ENCODE data around the gene PTH1R.

The PTH1R gene

DNA sequence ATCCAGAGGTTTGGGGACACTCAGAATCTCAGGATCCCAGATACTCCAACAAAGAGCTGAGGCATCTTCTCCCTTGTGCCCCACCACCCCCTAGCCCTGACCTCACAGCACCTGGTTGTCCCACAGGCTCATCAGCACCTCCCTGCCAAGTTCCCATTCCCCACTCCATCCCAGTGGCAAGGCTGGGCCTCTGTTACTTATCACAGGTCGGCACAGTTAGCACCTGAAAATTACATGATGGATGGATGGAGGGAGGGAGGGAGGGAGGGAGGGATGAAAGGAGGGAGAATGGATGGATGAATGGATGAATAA is 27.1 kb upstream of the PTH1R start:
- no peak for DNase-seq

- DNase-seq = no peak
These were observed 25.9 kb upstream of the PTH1R start for GRCh38 chr3:46851364-46852333.

DNA sequence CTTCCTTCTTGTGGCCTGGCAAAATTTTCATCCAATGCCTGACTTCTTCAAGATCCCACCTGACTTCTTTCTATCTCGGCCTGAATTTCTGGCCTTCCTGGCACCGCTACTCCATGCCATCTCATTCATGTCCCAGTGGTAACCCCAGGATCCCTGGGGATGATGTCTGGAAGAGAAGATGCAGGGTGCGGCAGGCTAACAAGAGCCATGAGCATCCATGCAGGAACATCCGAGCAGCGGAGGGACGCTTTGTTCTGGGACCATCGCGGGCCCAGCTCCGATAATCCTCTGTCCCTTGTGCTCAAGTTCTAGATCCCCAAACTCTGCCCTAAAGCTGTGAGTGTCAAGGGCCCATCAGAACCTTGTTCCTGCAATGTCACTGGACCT is 25.2 kb upstream of the PTH1R start:
- DNase-seq = no peak

GRCh38 chr3:46852839-46853355 is 24.6 kb upstream of the PTH1R start:
- no peak for DNase-seq

DNA sequence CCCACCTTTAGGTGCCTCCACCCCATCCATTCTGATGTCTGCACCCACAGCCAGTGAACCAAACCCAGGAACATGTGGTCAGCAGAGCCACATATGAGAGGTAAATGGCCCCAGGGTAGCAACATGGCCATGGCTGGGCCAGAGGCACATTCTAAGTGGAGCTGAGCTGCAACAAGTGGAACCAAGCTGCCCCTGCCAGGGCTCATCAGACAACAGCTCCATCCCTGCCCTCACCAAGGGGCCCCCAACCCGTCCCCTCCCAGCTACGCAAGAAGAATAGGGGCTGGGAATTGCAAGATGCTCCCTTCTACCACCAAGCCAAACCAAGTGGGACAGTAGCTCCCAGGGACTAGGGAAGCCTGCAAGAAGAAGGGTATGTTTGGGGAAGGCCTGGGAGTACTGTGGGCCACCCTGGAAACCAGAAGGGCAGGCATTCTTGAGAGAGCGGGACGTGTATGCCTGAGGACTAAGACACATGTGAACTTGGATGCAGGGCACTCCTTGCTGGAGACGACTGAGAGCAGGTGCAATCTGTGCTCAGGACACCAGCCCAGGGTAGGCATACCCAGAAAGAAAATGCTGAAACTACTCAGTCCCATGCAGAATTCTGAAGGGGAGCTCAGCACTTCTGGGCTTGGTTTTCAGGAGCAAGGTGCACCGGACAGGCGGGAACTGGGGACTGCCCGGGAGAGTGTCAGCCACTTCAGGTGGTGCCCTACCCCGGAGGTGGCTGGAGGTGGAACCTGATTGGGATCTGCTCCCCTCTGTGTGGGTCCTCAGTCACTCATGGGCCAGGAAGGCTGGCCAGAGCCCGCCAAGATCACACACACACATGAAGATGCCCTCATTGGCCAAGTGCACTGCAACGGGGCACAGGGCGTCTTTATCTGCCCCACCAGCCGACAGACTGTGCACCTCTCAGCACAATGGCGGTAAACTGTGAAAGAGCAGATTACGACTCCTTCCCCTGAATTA is 23.8 kb upstream of the PTH1R start:
- no peak for DNase-seq

- DNase-seq = no peak
These were observed 22.9 kb upstream of the PTH1R start for GRCh38 chr3:46854555-46854991.

GRCh38 chr3:46856576-46857471 is 20.7 kb upstream of the PTH1R start:
- DNase-seq = no peak

- DNase-seq = no peak
These were observed 19.8 kb upstream of the PTH1R start for GRCh38 chr3:46857485-46858341.

DNA sequence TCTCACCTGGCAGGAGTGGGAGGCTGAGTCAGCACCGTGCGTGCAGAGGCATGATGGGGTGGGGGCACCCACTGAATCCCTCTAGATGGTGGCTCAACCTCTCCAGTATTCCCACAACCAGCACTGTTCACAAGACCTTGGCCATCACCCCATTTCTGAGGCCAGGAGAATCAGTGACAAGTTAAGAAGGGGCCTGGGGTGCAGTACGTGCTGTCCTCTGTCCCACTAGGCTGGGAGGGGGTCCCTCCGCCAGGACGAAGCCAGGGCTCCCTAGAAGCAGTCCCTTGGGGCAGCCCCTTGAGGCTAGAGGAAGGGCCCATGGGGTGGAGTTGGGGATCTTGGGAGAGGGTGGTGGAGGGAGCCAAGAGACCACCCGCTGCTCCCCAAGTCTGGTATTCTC is 19.1 kb upstream of the PTH1R start:
- no peak for DNase-seq

GRCh38 chr3:46859001-46859710 is 18.4 kb upstream of the PTH1R start:
- DNase-seq = no peak

DNA sequence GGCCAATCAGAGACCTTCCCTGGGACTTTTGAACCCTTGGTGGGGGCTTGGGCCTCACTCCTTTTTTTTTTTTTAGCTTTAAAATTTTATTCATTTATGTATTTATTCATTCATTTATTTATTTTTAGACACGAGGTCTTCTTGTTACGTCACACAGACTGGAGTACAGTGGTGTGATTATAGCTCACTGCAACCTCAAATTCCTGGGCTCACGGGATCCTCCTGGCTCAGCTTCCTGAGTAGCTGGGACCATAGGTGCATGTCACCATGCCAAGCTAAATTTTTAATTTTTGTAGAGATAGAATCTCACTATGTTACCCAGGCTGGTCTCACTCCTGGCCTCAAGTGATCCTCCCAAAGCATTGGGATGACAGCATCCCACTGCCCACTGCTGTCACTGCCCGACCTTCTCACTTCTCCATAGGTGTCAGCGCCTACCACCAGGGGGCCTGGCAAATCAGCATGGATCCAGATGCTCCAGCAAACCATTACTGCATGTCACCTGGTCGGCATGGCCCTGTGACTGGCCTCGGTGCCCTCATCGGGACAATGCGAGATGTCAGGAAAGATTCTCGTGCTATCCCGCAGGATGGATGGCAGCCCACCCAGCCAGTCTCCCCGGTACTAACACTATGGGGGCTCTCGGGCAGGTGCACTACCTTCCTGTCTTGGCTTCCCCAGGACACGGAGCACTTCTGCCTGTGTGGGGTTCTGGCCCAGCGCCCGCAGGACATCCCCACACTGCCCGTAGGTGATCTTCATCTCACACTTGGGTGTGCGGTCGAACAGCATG is 17.3 kb upstream of the PTH1R start:
- no peak for DNase-seq

DNA sequence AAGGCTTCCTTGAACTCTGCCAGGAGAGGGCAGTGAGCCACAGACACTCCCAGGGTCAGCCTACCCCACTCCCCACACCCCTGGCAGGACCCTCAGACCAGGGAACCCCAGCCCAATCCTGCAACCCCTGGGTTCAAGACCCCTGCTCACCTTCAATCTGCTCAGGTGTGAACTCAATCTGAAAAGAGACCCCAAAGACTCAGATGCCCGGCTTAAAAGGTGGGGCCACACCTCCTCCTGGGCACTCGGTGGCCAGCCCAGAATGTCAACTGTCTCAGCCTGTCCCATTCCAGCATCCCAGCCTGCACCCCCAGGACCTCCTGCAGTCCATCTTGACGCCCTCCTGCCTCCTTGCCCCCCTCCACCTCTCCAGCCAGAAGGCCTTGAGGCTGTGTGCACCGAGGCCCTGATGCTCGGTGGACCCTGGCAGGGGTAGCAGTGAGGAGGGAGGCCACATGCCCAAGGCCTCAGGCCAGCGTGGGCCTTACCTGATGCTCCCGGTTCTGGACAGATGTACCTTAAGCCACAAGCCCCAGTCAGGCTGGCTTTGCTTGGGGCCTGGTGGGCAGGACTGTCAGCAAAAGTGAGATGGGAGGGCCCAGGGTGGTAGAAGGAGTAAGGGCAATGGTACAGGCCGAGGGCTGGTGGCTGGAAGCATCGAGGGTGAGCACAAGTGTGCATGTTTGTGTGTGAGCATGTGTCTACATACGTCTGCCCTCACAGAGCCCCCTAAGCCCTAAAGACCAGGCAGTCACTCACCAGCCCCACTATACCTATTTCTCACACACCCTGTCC is 16.5 kb upstream of the PTH1R start:
- no peak for DNase-seq

- no peak for DNase-seq
These were observed 15.7 kb upstream of the PTH1R start for GRCh38 chr3:46861605-46862368.

- DNase-seq = no peak
These were observed 15.0 kb upstream of the PTH1R start for GRCh38 chr3:46862369-46863025.

DNA sequence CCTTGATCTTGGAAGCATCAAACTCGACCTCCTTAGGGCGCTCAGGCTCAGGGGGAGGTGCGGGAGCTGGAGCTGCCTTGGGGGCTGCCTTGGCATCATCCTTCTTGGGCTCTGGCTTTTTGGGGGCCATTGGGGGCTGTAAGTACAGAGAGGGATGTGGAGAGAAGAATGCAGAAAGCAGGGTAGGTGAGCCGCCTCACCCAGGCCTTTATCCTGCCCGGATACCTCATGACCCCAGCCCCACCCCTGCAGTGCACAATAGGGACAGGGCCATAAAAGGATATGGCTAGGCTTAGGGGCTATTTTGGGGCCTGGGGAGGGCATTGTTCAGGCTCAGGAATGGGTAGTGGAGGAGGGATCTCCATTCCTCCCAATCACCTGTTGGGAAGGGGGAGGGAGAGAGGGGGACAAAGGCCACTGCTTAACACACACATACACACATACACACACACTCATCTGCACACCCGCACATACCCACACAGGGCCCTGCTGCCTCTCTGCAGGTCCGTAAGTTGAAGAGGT is 14.2 kb upstream of the PTH1R start, which contains the start of gene MYL3:
TSS of gene MYL3 (minus strand) at position 184 of the 522 bp plus-strand sequence. CDS start at position 130, 54 bp downstream.
- DNase-seq = no peak

GRCh38 chr3:46864061-46864881 is 13.2 kb upstream of the PTH1R start:
- no peak for DNase-seq

All from stimulated activated CD4-positive, alpha-beta T cell treated with anti-CD3 and anti-CD28 coated beads, Interleukin-2, amount 100 ng/mL, for 48 hours (primary cell).